ENCODE measurements around the gene PDZRN3. TPM values are rescaled to one million over a fixed set of nuclear protein-coding genes. Genes with fewer than 3 reads are reported as not detected.

Gene PDZRN3
- total RNA-seq, 1 donor from 2014 or later, result 16.0 TPM

GRCh38 chr3:73451301-73451944, 173.3 kb downstream of the PDZRN3 start:
- ATAC-seq, result no peak

GRCh38 chr3:73449774-73450173, 175.0 kb downstream of the PDZRN3 start:
- intact Hi-C loops (cut with DNase I), result no loop called here
- Histone ChIP-seq H3K27me3 (ENCODE audit: low read depth) (no peaks in the 10 kb centered on the region), H3K4me1 (peaks cover 19% of the 10 kb centered on the region), H3K4me3 (no peak overlapping the region), H3K27ac (no peak overlapping the region), H3K36me3 (no peaks in the 10 kb centered on the region), H3K9me3 (no peaks in the 10 kb centered on the region)
- DNase-seq (no peak), ATAC-seq (no peak)
- TF ChIP-seq CTCF (IDR thresholded peaks at IDR 0.05), result no peak

More at GRCh38 chr3:73451301-73451944, 173.3 kb downstream of the PDZRN3 start:
- no peaks in the 10 kb centered on the region for H3K9me3 ChIP-seq
- TF ChIP-seq CTCF (IDR thresholded peaks at IDR 0.05), result no peak
- no peak overlapping the region for H3K4me3 ChIP-seq
- no peaks in the 10 kb centered on the region for H3K36me3 ChIP-seq
- H3K27me3 ChIP-seq (ENCODE audit: low read depth), result no peaks in the 10 kb centered on the region
- intact Hi-C loops (cut with DNase I), result no loop called here
- peaks cover 19% of the 10 kb centered on the region for H3K4me1 ChIP-seq
- DNase-seq, result no peak
- no peak overlapping the region for H3K27ac ChIP-seq

- no peaks in the 10 kb centered on the region for H3K27me3 ChIP-seq (ENCODE audit: low read depth)
- intact Hi-C loops (cut with DNase I), result no loop called here
These were observed 175.9 kb downstream of the PDZRN3 start for GRCh38 chr3:73448761-73449301.

GRCh38 chr3:73448041-73448440, 176.7 kb downstream of the PDZRN3 start:
- Histone ChIP-seq H3K4me3 (no peak overlapping the region), H3K27ac (no peak overlapping the region), H3K36me3 (no peaks in the 10 kb centered on the region), H3K9me3 (no peaks in the 10 kb centered on the region), H3K4me1 (peaks cover 7% of the 10 kb centered on the region), H3K27me3 (ENCODE audit: low read depth) (no peaks in the 10 kb centered on the region)
- ATAC-seq, result no peak
- DNase-seq, result no peak
- intact Hi-C loops (cut with DNase I), result no loop called here
- TF ChIP-seq CTCF (IDR thresholded peaks at IDR 0.05), result no peak

More at GRCh38 chr3:73448761-73449301, 175.9 kb downstream of the PDZRN3 start:
- H3K27ac ChIP-seq, result no peak overlapping the region
- H3K4me1 ChIP-seq, result peaks cover 10% of the 10 kb centered on the region
- H3K36me3 ChIP-seq, result no peaks in the 10 kb centered on the region
- ATAC-seq, result no peak
- TF ChIP-seq CTCF (IDR thresholded peaks at IDR 0.05), result no peak
- no peaks in the 10 kb centered on the region for H3K9me3 ChIP-seq
- no peak for DNase-seq
- no peak overlapping the region for H3K4me3 ChIP-seq

- TF ChIP-seq CTCF (IDR thresholded peaks at IDR 0.05), result no peak
- DNase-seq (no peak), ATAC-seq (no peak)
- Histone ChIP-seq H3K9me3 (no peaks in the 10 kb centered on the region), H3K27ac (no peak overlapping the region), H3K4me3 (no peak overlapping the region), H3K27me3 (ENCODE audit: low read depth) (no peaks in the 10 kb centered on the region), H3K4me1 (peaks cover 7% of the 10 kb centered on the region), H3K36me3 (no peaks in the 10 kb centered on the region)
- intact Hi-C loops (cut with DNase I), result no loop called here
These were observed 177.6 kb downstream of the PDZRN3 start for GRCh38 chr3:73447111-73447510.
